Activated naive CD4-positive, alpha-beta T cell treated with anti-CD3 and anti-CD28 coated beads, Interleukin-2, amount 10 ng/mL, durations not matched to agents 5 hours and 36 hours (primary cell): ENCODE results near the gene MRPS31. TPM values are rescaled to one million over a fixed set of nuclear protein-coding genes. Genes with fewer than 3 reads are reported as not detected.

Experiments
- microRNA-seq: library from miRNA; unstranded; fragments of <30 nt; microRNA quantifications from one replicate; pipeline ENCODE4 v1.2.0, GENCODE V29; 2022; ENCODE audit warnings: borderline microRNAs expressed, borderline replicate concordance
- total RNA-seq, 2 experiments: library from RNA; stranded (reverse); gene quantifications; one replicate each; pipeline ENCODE4 v1.2.3, GENCODE V29; 2021

Gene MRPS31
- total RNA-seq = 10 to 100 TPM; 29.1 to 29.7 TPM

DNA sequence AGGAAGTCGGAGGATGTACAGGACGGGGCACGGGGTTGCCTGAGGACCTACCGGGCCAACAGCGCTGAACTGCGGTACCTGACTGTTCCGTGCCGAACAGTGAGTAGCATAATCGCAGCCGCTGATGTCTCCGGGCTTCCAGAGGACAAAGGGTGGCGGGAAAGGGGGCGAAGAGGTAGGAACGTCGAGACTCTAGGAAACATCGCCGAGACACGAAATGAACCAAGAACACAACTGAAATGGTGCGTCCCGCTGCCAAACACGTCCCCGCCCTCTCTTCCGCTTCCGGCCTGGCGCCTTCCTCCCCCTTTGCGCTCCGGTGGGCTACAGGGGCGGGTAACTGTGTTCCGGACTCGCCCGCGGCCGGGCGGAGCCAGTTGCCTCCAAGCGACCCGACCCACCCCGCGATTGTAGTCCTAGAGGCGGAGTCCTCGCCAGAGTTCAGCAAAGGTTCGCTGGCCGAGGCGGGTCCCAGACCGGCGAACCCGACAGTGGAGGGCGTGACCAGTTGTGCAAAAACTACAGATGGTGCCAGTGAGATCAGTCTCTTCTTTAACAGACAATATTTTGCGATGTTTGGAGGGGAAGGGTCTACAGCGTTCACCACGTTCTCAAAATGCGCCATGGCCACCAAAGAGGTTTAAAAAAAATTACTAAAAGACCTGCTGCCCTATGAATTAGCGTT, at the start of gene MRPS31:
MRPS31 (minus strand) TSS at position 257 of the 685 bp plus-strand sequence; CDS start at position 203, 54 bp downstream.

GRCh38 chr13:40789275-40790153, 18.5 kb upstream of the MRPS31 start, which contains the start of gene SLC25A15:
SLC25A15 (plus strand) TSS chr13:40789611; CDS start chr13:40793227, 3,616 bp downstream.

Small RNA genes lying within 50 kb of the gene (microRNA-seq; reads per million reads assigned to microRNA genes)
- gene MIR320D1 (not detected), gene MIR621 (not detected)

Other genes starting within 250 kb of the MRPS31 start
- 10 to 100 TPM; 40.5 to 41.3 TPM for gene FOXO1, start 104.5 kb downstream of the MRPS31 start, total RNA-seq
- gene SLC25A15, start 18.4 kb upstream of the MRPS31 start, total RNA-seq = 10 to 100 TPM in 1 of 2 experiments, 1 to 10 TPM in 1; 9.9 to 12.7 TPM
- gene ELF1, start 248.1 kb upstream of the MRPS31 start, total RNA-seq = 100 to 1,000 TPM; 122 to 125 TPM